Upper lobe of left lung (tissue), 6 donors: ENCODE data around the gene KRT82. TPM values are rescaled to one million over a fixed set of nuclear protein-coding genes. Genes with fewer than 3 reads are reported as not detected.

Experiments
- ATAC-seq, 2 donors: fragments of 200-7000 bp; cut with Tn5 transposase; one replicate each; pipeline ENCODE4 v1.9.1; 2022; ENCODE audit warnings: mild to moderate bottlenecking in 2 of 2, moderate library complexity in 2 of 2; ENCODE audit not compliant: low FRiP score in 2 of 2
- DNase-seq, 2 donors: peaks; one replicate each; pipeline ENCODE4 v3.0.0-alpha.2; 2019 to 2020
- H3K27ac ChIP-seq, 4 donors: fragments of 200-600 bp; sonication (generic); one replicate each; pipeline ENCODE4 v1.5.1; 2016 to 2019
- H3K27me3 ChIP-seq, 4 donors: fragments of 200-600 bp; sonication (generic); one replicate each; pipeline ENCODE4 v1.5.1; 2017 to 2019
- H3K36me3 ChIP-seq, 4 donors: fragments of 200-600 bp; sonication (generic); one replicate each; pipeline ENCODE4 v1.5.1; 2016 to 2019
- H3K4me1 ChIP-seq, 4 donors: fragments of 200-600 bp; sonication (generic); one replicate each; pipeline ENCODE4 v1.5.1; 2018 to 2019
- H3K4me3 ChIP-seq, 4 donors: fragments of 200-600 bp; sonication (generic); one replicate each; pipeline ENCODE4 v1.5.1; 2017 to 2019; ENCODE audit warnings: mild to moderate bottlenecking in 2 of 4, moderate library complexity in 1 of 4
- H3K9me3 ChIP-seq, 4 donors: fragments of 200-600 bp; sonication (generic); one replicate each; pipeline ENCODE4 v1.5.1; 2018 to 2019
- CTCF ChIP-seq, 6 experiments: fragments of 450-650 bp in 4 of 6; fragments of 200-600 bp in 2 of 6; sonication (generic) in 2 of 6; IDR thresholded peaks; one replicate each; pipeline ENCODE4 v1.5.1; 2016 to 2019; ENCODE audit warnings: antibody characterized with exemption in 6 of 6
- EP300 ChIP-seq, 4 donors: sonication (generic); formaldehyde crosslinking; IDR thresholded peaks; one replicate each; pipeline ENCODE4 v1.5.1; 2017; ENCODE audit warnings: antibody characterized with exemption in 4 of 4, control low read depth in 2 of 4
- POLR2A ChIP-seq, 4 donors: fragments of 450-650 bp; IDR thresholded peaks; one replicate each; pipeline ENCODE4 v1.5.1; 2016 to 2017; ENCODE audit warnings: antibody characterized with exemption in 4 of 4, mild to moderate bottlenecking in 2 of 4
- POLR2AphosphoS5 ChIP-seq, 2 donors: sonication (generic); formaldehyde crosslinking; IDR thresholded peaks; one replicate each; pipeline ENCODE4 v1.5.1; 2017; ENCODE audit warnings: antibody characterized with exemption in 2 of 2
- WGBS, 2 donors: methylation state at CpG; one replicate each; pipeline ENCODE4 v1.1.5; 2017 to 2018; 5-methylcytosine and 5-hydroxymethylcytosine counted together
- total RNA-seq, 6 donors: library from RNA; depleted of rRNA in 4 of 6; stranded (reverse); fragments of >200 nt in 4 of 6; gene quantifications; one replicate each; pipeline versions ENCODE4 v1.1.0 to v1.2.1, GENCODE V29; 2016 to 2021
- donor health status: DM: no; HTN: no; CAD: no; lungs with moderate emphysema.
- donor health status: DM: no; HTN: yes; CAD: no; lungs with severe emphysema.

The KRT82 gene
- total RNA-seq, 6 donors from 2014 or later = not detected

- no peak for ATAC-seq
- TF ChIP-seq CTCF (IDR thresholded peaks at IDR 0.05) (no peak), EP300 (IDR thresholded peaks at IDR 0.05) (no peak)
- peak in 1 of 2 donors; percentile 82 for DNase-seq
- Histone ChIP-seq H3K27ac (no peak overlapping the region), H3K4me3 (no peak overlapping the region), H3K36me3 (no peaks in the 10 kb centered on the region), H3K9me3 (no peaks in the 10 kb centered on the region), H3K27me3 (no peaks in the 10 kb centered on the region), H3K4me1 (no peaks in the 10 kb centered on the region)
- 43 to 50% methylated on average over 1 to 12 of the region's 19 CpGs for WGBS, 2 donors
These were observed 28.0 kb downstream of the KRT82 start for GRCh38 chr12:52378091-52378490.

GRCh38 chr12:52377266-52377665, 28.9 kb downstream of the KRT82 start:
- DNase-seq (no peak), ATAC-seq (no peak)
- WGBS, 2 donors = 82 to 86% methylated on average over 4 to 8 of the region's 8 CpGs
- no peaks in the 10 kb centered on the region for H3K4me1 ChIP-seq
- no peaks in the 10 kb centered on the region for H3K9me3 ChIP-seq
- TF ChIP-seq CTCF (IDR thresholded peaks at IDR 0.05) (no peak), POLR2AphosphoS5 (IDR thresholded peaks at IDR 0.05) (no peak), POLR2A (IDR thresholded peaks at IDR 0.05) (no peak)
- no peak overlapping the region for H3K27ac ChIP-seq
- no peaks in the 10 kb centered on the region for H3K27me3 ChIP-seq
- H3K36me3 ChIP-seq = no peaks in the 10 kb centered on the region
- no peak overlapping the region for H3K4me3 ChIP-seq

GRCh38 chr12:52372216-52373154, 33.6 kb downstream of the KRT82 start:
- ATAC-seq (peak; percentile 69 to 81), DNase-seq (peak in 1 of 2 donors; percentile 80)
- Histone ChIP-seq H3K36me3 (no peaks in the 10 kb centered on the region), H3K4me1 (no peaks in the 10 kb centered on the region), H3K4me3 (no peak overlapping the region), H3K27ac (peak overlapping the region in 1 of 4 donors; percentile 40), H3K27me3 (no peaks in the 10 kb centered on the region), H3K9me3 (no peaks in the 10 kb centered on the region)
- WGBS, 2 donors = 33 to 40% methylated on average over 10 of the region's 10 CpGs
- TF ChIP-seq POLR2A (IDR thresholded peaks at IDR 0.05) (no peak), CTCF (IDR thresholded peaks at IDR 0.05) (peak; percentile 53 to 83 (median 68))

GRCh38 chr12:52371716-52372115, 34.4 kb downstream of the KRT82 start:
- H3K36me3 ChIP-seq = no peaks in the 10 kb centered on the region
- DNase-seq (no peak), ATAC-seq (no peak)
- H3K27ac ChIP-seq = peak overlapping the region in 3 of 4 donors; percentile 40 to 64 (median 40)
- TF ChIP-seq EP300 (IDR thresholded peaks at IDR 0.05) (no peak), POLR2AphosphoS5 (IDR thresholded peaks at IDR 0.05) (no peak), CTCF (IDR thresholded peaks at IDR 0.05) (no peak), POLR2A (IDR thresholded peaks at IDR 0.05) (no peak)
- WGBS, 2 donors = 57 to 73% methylated on average over 2 to 3 of the region's 3 CpGs
- H3K9me3 ChIP-seq = no peaks in the 10 kb centered on the region
- no peaks in the 10 kb centered on the region for H3K4me1 ChIP-seq
- H3K27me3 ChIP-seq = no peaks in the 10 kb centered on the region
- H3K4me3 ChIP-seq = no peak overlapping the region
